GM18526 (cell line): Measurements from ENCODE around the gene PHACTR1.

Experiments used
- POLR2A ChIP-seq: IDR thresholded peaks from 3 replicates; pipeline ENCODE4 v1.6.1; 2011; ENCODE audit not compliant: insufficient read length; ENCODE audit errors: extremely low read depth

The PHACTR1 gene

DNA sequence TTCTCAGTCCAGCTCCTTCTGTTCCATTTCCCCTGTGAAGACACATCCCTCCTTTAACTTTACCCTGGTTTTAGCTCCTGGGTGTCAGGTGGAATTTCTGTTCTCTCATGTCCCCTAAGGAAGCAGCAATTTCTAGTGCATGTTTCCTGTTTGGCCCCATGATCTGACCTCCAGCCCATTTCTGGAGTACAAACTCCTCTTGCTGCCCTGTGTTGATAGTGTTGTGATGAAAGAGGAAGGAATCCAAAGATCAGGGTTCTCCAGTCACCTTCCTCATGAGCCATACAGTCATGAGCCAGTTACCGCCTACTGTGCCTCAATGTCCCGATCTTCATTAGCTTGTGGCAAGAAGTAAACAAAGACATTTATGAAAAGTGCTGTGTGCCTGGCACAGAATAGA lies 97.4 kb downstream of the PHACTR1 start:
- no peak for TF ChIP-seq POLR2A

GRCh38 chr6:12815089-12815488 lies 98.5 kb downstream of the PHACTR1 start:
- no peak for TF ChIP-seq POLR2A

DNA sequence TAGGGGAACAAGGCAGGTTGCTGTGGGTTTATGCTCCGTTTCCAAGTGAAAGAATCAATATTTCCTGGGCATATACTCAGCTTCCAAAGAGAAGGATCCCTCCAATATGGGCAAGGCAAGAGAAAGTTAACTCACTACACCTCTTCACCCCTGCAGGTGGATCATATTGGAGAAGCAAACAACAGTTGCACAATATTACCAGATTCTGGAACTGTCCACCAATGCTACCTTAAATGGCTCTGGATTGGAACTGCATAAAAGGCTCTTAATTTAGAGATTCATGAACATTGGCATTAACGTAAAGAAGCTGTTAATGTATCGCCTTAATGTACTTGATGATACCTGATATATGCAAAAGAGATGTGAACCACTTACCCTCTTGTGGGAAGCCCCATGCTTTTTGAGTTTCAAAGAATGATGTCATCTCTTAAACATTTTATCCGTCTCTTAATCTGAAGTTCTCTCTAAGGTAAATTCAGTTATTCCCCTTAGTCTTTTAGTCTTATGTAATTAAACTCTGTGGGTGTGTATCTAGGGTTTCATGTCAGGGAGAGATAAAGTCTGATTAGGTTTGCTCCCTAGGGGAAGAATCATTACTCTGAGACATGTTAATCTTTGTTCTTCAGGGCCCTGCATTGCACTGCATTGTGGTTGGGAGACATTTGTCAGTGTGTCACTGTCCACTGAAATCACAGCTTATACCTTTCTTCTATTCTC lies 99.5 kb downstream of the PHACTR1 start:
- no peak for TF ChIP-seq POLR2A

- TF ChIP-seq POLR2A, result no peak
Observed at GRCh38 chr6:12818324-12818723, 101.8 kb downstream of the PHACTR1 start.

DNA sequence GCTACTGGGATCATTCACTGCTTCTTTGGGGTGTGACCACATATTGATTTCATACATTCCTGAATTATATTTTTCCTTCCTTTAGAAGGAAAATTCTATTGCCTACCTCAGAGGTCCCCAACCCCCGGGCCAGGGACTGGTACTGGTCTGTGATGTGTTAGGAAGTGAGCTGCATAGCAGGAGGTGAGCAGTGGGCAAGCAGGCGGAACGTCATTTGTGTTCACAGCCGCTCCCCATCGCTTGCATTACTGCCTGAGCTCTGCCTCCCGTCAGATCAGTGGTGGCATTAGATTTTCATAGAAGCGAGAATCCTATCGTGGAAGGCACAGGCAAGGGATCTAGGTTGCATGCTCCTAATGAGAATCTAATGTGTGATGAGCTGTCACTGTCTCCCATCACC lies 107.3 kb downstream of the PHACTR1 start:
- TF ChIP-seq POLR2A, result no peak

DNA sequence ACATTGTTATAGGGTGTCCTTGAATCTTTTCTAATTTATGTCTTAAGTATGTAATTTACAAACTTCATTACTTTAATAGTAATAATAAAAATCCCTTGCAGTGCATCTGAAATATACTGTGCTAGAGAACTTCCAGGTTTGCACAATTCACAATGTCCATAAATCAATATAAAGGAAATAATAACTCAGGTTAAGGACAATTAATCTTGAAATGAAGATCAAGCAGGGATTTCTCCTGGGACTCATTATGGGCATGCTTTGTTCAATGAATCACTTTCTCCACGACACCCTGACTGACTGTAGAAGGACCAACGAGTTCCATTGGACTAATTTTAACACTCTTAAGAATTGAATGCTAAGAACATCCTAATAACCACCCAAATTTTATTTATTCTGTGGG lies 110.0 kb downstream of the PHACTR1 start:
- no peak for TF ChIP-seq POLR2A

DNA sequence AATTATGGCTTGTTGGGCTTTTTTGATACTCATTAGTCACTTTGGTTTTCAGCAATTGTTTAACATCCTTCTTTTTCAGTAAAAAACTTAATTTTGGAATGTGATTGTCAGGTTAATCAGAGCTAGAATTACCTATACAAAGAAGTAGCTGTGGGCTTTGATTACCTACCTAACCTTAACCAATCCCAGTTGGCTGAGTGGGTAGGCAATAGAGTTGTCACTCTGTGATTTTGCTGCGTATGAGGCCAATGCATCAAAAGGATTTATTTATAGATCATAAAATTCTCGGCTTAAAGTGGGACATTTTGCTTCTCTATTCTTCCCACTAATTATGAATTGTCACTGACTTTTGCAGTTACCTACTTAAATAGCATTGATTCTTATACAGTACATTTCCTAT lies 111.4 kb downstream of the PHACTR1 start:
- no peak for TF ChIP-seq POLR2A

GRCh38 chr6:12832226-12832735 lies 115.7 kb downstream of the PHACTR1 start:
- no peak for TF ChIP-seq POLR2A

DNA sequence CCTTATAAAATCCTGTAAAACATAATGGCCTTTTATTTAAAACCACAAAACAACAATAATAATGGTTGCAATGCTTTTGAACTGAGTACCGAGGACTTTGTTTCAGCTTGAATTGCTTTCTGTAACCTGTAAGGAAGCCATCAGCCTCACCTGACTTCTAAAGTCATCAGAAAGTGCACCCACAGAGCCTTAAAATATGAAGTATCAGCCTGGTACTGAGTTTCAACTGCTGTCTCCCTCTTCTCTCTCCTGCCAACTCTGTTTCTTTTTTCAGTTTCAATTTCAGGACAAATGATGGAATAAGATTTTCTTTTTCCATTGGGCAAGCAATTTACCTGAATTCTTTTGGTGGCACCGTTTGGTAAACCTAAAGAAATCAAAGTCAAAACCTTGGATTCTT lies 119.4 kb downstream of the PHACTR1 start:
- TF ChIP-seq POLR2A, result no peak

DNA sequence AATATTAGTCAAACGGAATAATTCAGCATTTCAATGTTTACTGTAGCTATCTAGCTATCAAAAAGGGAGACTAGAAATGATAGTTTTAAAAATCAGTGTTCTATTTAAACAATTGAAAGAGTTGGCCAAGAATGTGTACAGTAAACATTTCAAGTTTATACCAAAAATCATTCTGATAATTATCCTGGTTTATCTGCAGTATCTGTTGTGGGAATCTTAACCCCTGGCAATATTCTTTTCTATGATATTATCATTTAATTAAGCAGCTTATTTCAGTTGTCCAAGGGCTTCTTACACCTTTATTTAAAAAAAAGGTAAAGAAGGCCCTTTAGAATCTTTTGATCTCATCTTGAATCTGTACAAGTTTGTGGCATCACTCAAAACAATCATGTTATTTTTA lies 125.1 kb downstream of the PHACTR1 start:
- no peak for TF ChIP-seq POLR2A

- no peak for TF ChIP-seq POLR2A
Observed at GRCh38 chr6:12842114-12842513, 125.5 kb downstream of the PHACTR1 start.

DNA sequence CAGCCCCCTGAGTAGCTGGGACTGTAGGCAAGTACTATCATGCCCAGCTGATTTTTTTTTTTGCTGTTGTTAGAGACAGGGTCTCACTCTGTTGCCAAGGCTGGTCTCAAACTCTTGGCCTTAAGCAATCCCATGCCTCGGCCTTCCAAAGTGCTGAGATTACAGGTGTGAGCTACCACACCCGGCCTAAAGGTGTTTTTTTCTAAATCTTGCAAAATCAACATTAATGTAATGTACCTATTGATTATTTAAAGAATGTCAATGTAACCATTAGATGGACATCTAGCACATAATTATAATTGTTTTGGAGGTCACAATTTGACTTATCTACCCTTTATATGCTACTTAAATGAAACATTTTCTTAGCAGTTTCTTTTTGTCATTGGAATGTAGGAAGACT lies 126.1 kb downstream of the PHACTR1 start:
- TF ChIP-seq POLR2A, result no peak

- no peak for TF ChIP-seq POLR2A
Observed at GRCh38 chr6:12844284-12845223, 128.0 kb downstream of the PHACTR1 start.

DNA sequence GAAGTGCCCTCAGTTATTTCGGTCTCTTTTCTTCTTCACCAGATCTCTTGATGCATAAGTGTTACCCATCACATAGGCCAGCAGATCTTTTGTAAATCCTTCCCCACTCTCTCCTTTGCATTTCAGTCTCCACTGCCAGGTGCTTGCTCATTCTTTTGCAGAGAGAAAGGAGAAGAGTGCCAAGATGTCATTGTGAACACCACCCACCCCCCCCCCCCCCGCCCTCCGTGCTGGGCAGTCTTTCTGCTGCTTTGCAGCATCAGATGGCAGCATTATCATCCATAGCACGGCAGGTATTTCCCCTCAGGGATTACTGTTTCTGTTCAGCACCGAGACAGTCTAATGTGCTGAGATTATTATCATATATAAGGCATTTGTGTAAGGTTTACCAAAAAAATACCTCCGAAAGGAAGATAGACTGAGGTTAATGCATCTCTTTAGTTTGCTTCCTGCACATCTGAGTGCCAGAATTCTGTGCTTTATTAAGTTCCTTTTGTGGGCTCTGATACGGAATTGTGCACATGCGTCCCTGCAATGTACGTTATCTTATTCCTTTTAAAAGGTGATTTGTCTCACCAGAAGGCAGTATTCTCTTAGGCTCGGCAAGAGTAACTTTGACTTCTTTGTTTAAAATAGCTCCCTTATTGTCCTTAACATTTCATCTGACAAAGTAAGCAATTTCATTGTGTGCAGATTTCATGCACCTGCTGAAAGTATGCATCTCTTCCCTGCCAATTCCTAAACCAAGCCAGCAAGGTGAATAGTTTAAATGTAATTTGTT lies 128.8 kb downstream of the PHACTR1 start:
- no peak for TF ChIP-seq POLR2A
